ENCODE results near the gene MARCKSL1.

GRCh38 chr1:32291708-32292538 is 44.1 kb downstream of the MARCKSL1 start, which contains the start of gene HDAC1:
- TF ChIP-seq CTCF (IDR thresholded peaks at IDR 0.05), result no peak
- TF ChIP-seq POLR2A (IDR thresholded peaks at IDR 0.05), result peak in 1 of 2 donors; percentile 46
- peak; percentile 34 to 80 for TF ChIP-seq POLR2AphosphoS5 (IDR thresholded peaks at IDR 0.05; ENCODE audit: insufficient read depth in 1 of 2, low read depth in 1 of 2)
